Measurements from ENCODE around the gene POFUT1. TPM values are rescaled to one million over a fixed set of nuclear protein-coding genes. Genes with fewer than 3 reads are reported as not detected.
A peak's percentile ranks its signal among the peaks of the same experiment; 100 is the strongest.

Gene POFUT1
- total RNA-seq, 4 donors from 2014 or later = 28.8 to 42.4 (median 33.5) TPM

- no peak overlapping the region for H3K4me3 ChIP-seq
- ATAC-seq = no peak
These were observed 19.6 kb downstream of the POFUT1 start for GRCh38 chr20:32227306-32227705.

GRCh38 chr20:32227744-32228688 lies 20.3 kb downstream of the POFUT1 start:
- H3K36me3 ChIP-seq = peaks cover 0 to 96% of the 10 kb centered on the region in 2 donors
- TF ChIP-seq CTCF (IDR thresholded peaks at IDR 0.05) (no peak), EP300 (IDR thresholded peaks at IDR 0.05) (no peak), POLR2AphosphoS5 (IDR thresholded peaks at IDR 0.05) (no peak), POLR2A (IDR thresholded peaks at IDR 0.05) (no peak)
- ATAC-seq = peak; percentile 34
- no peaks in the 10 kb centered on the region for H3K4me1 ChIP-seq
- no peaks in the 10 kb centered on the region for H3K27me3 ChIP-seq
- no peak overlapping the region for H3K27ac ChIP-seq
- 88 to 94% methylated on average over 11 to 17 of the region's 22 CpGs for WGBS, 2 donors (ENCODE audit: low coverage in 1 of 2)
- H3K4me3 ChIP-seq = no peak overlapping the region
- H3K9me3 ChIP-seq = no peaks in the 10 kb centered on the region

More at GRCh38 chr20:32227306-32227705, 19.6 kb downstream of the POFUT1 start:
- Histone ChIP-seq H3K27me3 (no peaks in the 10 kb centered on the region), H3K4me1 (no peaks in the 10 kb centered on the region), H3K9me3 (no peaks in the 10 kb centered on the region), H3K27ac (no peak overlapping the region), H3K36me3 (peaks cover 0 to 96% of the 10 kb centered on the region in 2 donors)
- no peak for TF ChIP-seq EP300 (IDR thresholded peaks at IDR 0.05)
- no peak for TF ChIP-seq POLR2AphosphoS5 (IDR thresholded peaks at IDR 0.05)
- TF ChIP-seq CTCF (IDR thresholded peaks at IDR 0.05) = no peak
- TF ChIP-seq POLR2A (IDR thresholded peaks at IDR 0.05) = no peak
- 88 to 92% methylated on average over 5 to 6 of the region's 7 CpGs for WGBS, 2 donors (ENCODE audit: low coverage in 1 of 2)

GRCh38 chr20:32229251-32229747 lies 21.6 kb downstream of the POFUT1 start:
- TF ChIP-seq POLR2AphosphoS5 (IDR thresholded peaks at IDR 0.05) = no peak
- no peak for TF ChIP-seq EP300 (IDR thresholded peaks at IDR 0.05)
- no peak for TF ChIP-seq CTCF (IDR thresholded peaks at IDR 0.05)
- TF ChIP-seq POLR2A (IDR thresholded peaks at IDR 0.05) = no peak
- H3K27ac ChIP-seq = no peak overlapping the region
- WGBS, 2 donors (ENCODE audit: low coverage in 1 of 2) = 91% methylated on average over 4 of the region's 5 CpGs
- H3K4me3 ChIP-seq = no peak overlapping the region
- peaks cover 0 to 96% of the 10 kb centered on the region in 2 donors for H3K36me3 ChIP-seq
- H3K27me3 ChIP-seq = no peaks in the 10 kb centered on the region
- H3K4me1 ChIP-seq = no peaks in the 10 kb centered on the region
- no peak for ATAC-seq
- no peaks in the 10 kb centered on the region for H3K9me3 ChIP-seq

DNA sequence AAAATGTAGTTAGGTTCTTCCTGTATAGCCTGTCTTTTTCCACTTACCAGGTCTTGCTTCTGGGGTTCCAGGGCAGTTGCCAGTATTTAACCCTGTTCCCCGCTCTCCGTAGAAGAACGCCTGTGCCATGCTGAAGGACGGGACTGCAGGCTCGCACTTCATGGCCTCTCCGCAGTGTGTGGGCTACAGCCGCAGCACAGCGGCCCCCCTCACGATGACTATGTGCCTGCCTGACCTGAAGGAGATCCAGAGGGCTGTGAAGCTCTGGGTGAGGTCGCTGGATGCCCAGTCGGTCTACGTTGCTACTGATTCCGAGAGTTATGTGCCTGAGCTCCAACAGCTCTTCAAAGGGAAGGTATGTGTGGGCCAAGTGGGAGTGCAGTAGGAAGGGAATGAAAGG lies 23.0 kb downstream of the POFUT1 start:
- Histone ChIP-seq H3K4me1 (no peaks in the 10 kb centered on the region), H3K4me3 (no peak overlapping the region), H3K27ac (no peak overlapping the region), H3K9me3 (no peaks in the 10 kb centered on the region), H3K36me3 (peaks cover 0 to 97% of the 10 kb centered on the region in 2 donors), H3K27me3 (no peaks in the 10 kb centered on the region)
- TF ChIP-seq POLR2AphosphoS5 (IDR thresholded peaks at IDR 0.05) = no peak
- no peak for TF ChIP-seq EP300 (IDR thresholded peaks at IDR 0.05)
- no peak for TF ChIP-seq POLR2A (IDR thresholded peaks at IDR 0.05)
- TF ChIP-seq CTCF (IDR thresholded peaks at IDR 0.05) = no peak
- no peak for ATAC-seq
- WGBS, 2 donors (ENCODE audit: low coverage in 1 of 2) = 93% methylated on average over 3 to 5 of the region's 13 CpGs

Measured in gastroesophageal sphincter (tissue), 4 donors.